CD14-positive monocyte (primary cell): Measurements from ENCODE around the gene FASTK. TPM values are rescaled to one million over a fixed set of nuclear protein-coding genes. Genes with fewer than 3 reads are reported as not detected.

Experiments
- DNase-seq, 3 donors: peaks; one replicate each; pipeline ENCODE4 v3.0.0-alpha.2; 2011 to 2022
- H2AFZ ChIP-seq: 2 replicates; pipeline ENCODE4 v1.6.0; 2012; ENCODE audit warnings: mild to moderate bottlenecking, low read depth, low read length, inconsistent platforms; ENCODE audit not compliant: insufficient read depth, poor library complexity, severe bottlenecking
- H3K27ac ChIP-seq, 2 donors: 1 replicate in 1 of 2; 2 replicates in 1 of 2; pipeline ENCODE4 v1.5.1; 2012 to 2013; ENCODE audit warnings: low read length in 2 of 2, control low read depth in 1 of 2, inconsistent platforms in 1 of 2, low read depth in 1 of 2, mild to moderate bottlenecking in 1 of 2
- H3K27me3 ChIP-seq, 2 donors: one replicate each; pipeline versions ENCODE4 v1.6.0 to v1.6.1; 2011 to 2013; ENCODE audit warnings: low read length in 2 of 2; ENCODE audit not compliant: control insufficient read depth in 2 of 2, insufficient read depth in 2 of 2
- H3K36me3 ChIP-seq, 2 donors: replicated peaks in 1 of 2; 1 replicate in 1 of 2; 2 replicates in 1 of 2; pipeline versions ENCODE4 v1.5.1 to v1.6.1; 2012 to 2013; ENCODE audit warnings: low read length in 2 of 2, control low read depth in 1 of 2, inconsistent platforms in 1 of 2, mild to moderate bottlenecking in 1 of 2; ENCODE audit not compliant: insufficient read depth in 2 of 2, control insufficient read depth in 1 of 2
- H3K4me1 ChIP-seq, 2 donors: 1 replicate in 1 of 2; 2 replicates in 1 of 2; pipeline versions ENCODE4 v1.5.1 to v1.6.1; 2012 to 2013; ENCODE audit warnings: low read length in 2 of 2, control low read depth in 1 of 2, inconsistent platforms in 1 of 2, mild to moderate bottlenecking in 1 of 2, moderate library complexity in 1 of 2; ENCODE audit not compliant: insufficient read depth in 2 of 2, control insufficient read depth in 1 of 2
- H3K4me2 ChIP-seq: replicated peaks from 2 replicates; pipeline ENCODE3; 2012; ENCODE audit warnings: low read length, moderate library complexity, mild to moderate bottlenecking; ENCODE audit not compliant: poor library complexity, severe bottlenecking; ENCODE audit errors: extremely low read depth
- H3K4me3 ChIP-seq, 3 experiments: fragments of 200-600 bp in 1 of 3; sonication (generic) in 1 of 3; replicated peaks in 1 of 3; 1 replicate in 2 of 3; 2 replicates in 1 of 3; pipeline ENCODE4 v1.5.1; 2011 to 2013; ENCODE audit warnings: low read length in 3 of 3, mild to moderate bottlenecking in 3 of 3, control low read depth in 2 of 3, low read depth in 2 of 3, inconsistent platforms in 1 of 3, moderate library complexity in 1 of 3
- H3K79me2 ChIP-seq: 2 replicates; pipeline ENCODE4 v1.6.0; 2012; ENCODE audit warnings: mild to moderate bottlenecking, control low read depth, inconsistent platforms, low read length, moderate library complexity; ENCODE audit not compliant: insufficient read depth
- H3K9ac ChIP-seq: 2 replicates; pipeline ENCODE4 v1.6.0; 2017; ENCODE audit warnings: low read length, mild to moderate bottlenecking; ENCODE audit not compliant: insufficient read depth, poor library complexity, severe bottlenecking
- H3K9me3 ChIP-seq, 2 donors: replicated peaks in 1 of 2; 1 replicate in 1 of 2; 2 replicates in 1 of 2; pipeline versions ENCODE4 v1.5.1 to v1.6.1; 2012 to 2013; ENCODE audit warnings: low read length in 2 of 2, control low read depth in 1 of 2; ENCODE audit not compliant: control insufficient read depth in 1 of 2, insufficient read depth in 1 of 2
- H4K20me1 ChIP-seq: 2 replicates; pipeline ENCODE4 v1.6.0; 2012; ENCODE audit warnings: mild to moderate bottlenecking, low read length, control low read depth, moderate library complexity; ENCODE audit not compliant: insufficient read depth
- H3K27ac Mint-ChIP-seq, 7 donors: one replicate each; pipeline ENCODE4 v1.8.0; 2020; ENCODE audit warnings: mild to moderate bottlenecking in 7 of 7, mixed read lengths in 7 of 7, moderate library complexity in 6 of 7, inconsistent platforms in 2 of 7
- H3K27me3 Mint-ChIP-seq, 3 donors: one replicate each; pipeline ENCODE4 v1.8.0; 2021 to 2022; ENCODE audit warnings: low read depth in 3 of 3, mild to moderate bottlenecking in 3 of 3, mixed read lengths in 3 of 3, moderate library complexity in 3 of 3, inconsistent platforms in 1 of 3
- H3K36me3 Mint-ChIP-seq, 2 donors: one replicate each; pipeline ENCODE4 v1.8.0; 2020; ENCODE audit warnings: mixed read lengths in 2 of 2, inconsistent platforms in 1 of 2, mild to moderate bottlenecking in 1 of 2
- H3K4me1 Mint-ChIP-seq: one replicate; pipeline ENCODE4 v1.8.0; 2020; ENCODE audit warnings: mild to moderate bottlenecking, mixed read lengths
- H3K4me3 Mint-ChIP-seq, 2 donors: one replicate each; pipeline ENCODE4 v1.8.0; 2020; ENCODE audit warnings: mild to moderate bottlenecking in 2 of 2, mixed read lengths in 2 of 2, moderate library complexity in 1 of 2
- H3K9me3 Mint-ChIP-seq, 7 donors: one replicate each; pipeline ENCODE4 v1.8.0; 2020 to 2022; ENCODE audit warnings: mixed read lengths in 7 of 7, mild to moderate bottlenecking in 6 of 7, moderate library complexity in 6 of 7, inconsistent platforms in 2 of 7
- CTCF ChIP-seq: fragments of 200-600 bp; IDR thresholded peaks from one replicate; pipeline ENCODE4 v1.8.0; 2022; ENCODE audit warnings: antibody characterized with exemption, mild to moderate bottlenecking
- WGBS: methylation state at CpG from one replicate; pipeline ENCODE4 v1.1.5; 2013; ENCODE audit warnings: missing lambda C conversion rate; ENCODE audit not compliant: insufficient coverage; 5-methylcytosine and 5-hydroxymethylcytosine counted together
- intact Hi-C, 2 donors: fragments of 100-400 bp; cut with micrococcal nuclease; formaldehyde crosslinking; loops; one replicate each; pipeline versions ENCODE4 v1.15.0 to v1.15.1; 2023
- polyA plus RNA-seq, 3 donors: library from polyadenylated mRNA; depleted of rRNA in 1 of 3; unstranded in 2 of 3; stranded (reverse) in 1 of 3; fragments of 300-500 nt in 2 of 3; fragments of >200 nt in 1 of 3; fragmentation: Illumina TruSeq in 2 of 3; gene quantifications; 1 replicate in 2 of 3; 2 replicates in 1 of 3; pipeline ENCODE4 v1.2.3, GENCODE V29; 2012 to 2021

Gene FASTK
- polyA plus RNA-seq, 3 donors, result 34.7 to 110 (median 38.6) TPM

GRCh38 chr7:151075978-151076426 lies 4.6 kb downstream of the FASTK start:
- Mint-ChIP-seq H3K9me3 (peaks cover 0 to 3% (median 0%) of the 10 kb centered on the region in 7 donors), H3K4me1 (peaks cover 13% of the 10 kb centered on the region), H3K36me3 (peaks cover 42 to 59% of the 10 kb centered on the region in 2 donors), H3K4me3 (no peak overlapping the region), H3K27me3 (peaks cover 0 to 1% (median 0%) of the 10 kb centered on the region in 3 donors), H3K27ac (peak overlapping the region in 1 of 7 donors; percentile 57)
- Histone ChIP-seq H3K79me2 (peaks cover 19% of the 10 kb centered on the region), H3K36me3 (peaks cover 52 to 65% of the 10 kb centered on the region in 2 donors), H4K20me1 (peaks cover 53% of the 10 kb centered on the region), H3K9ac (no peak overlapping the region), H3K4me2 (no peak overlapping the region), H2AFZ (no peak overlapping the region), H3K27me3 (no peaks in the 10 kb centered on the region), H3K27ac (no peak overlapping the region), H3K4me3 (no peak overlapping the region), H3K9me3 (no peaks in the 10 kb centered on the region), H3K4me1 (peaks cover 13 to 17% of the 10 kb centered on the region in 2 donors)
- intact Hi-C loops, result loop anchor here in 1 of 2 donors (5.0 kb wide), 1 partner anchor 36 kb away; no protein-coding TSS in a partner anchor
- 92% methylated on average over 12 of the region's 22 CpGs for WGBS
- TF ChIP-seq CTCF, result no peak
- no peak for DNase-seq

GRCh38 chr7:151075662-151075971 lies 5.0 kb downstream of the FASTK start:
- WGBS, result 92% methylated on average over 7 of the region's 7 CpGs
- Mint-ChIP-seq H3K27ac (no peak overlapping the region), H3K9me3 (peaks cover 0 to 3% (median 0%) of the 10 kb centered on the region in 7 donors), H3K4me3 (no peak overlapping the region), H3K36me3 (peaks cover 45 to 63% of the 10 kb centered on the region in 2 donors), H3K27me3 (peaks cover 0 to 1% (median 0%) of the 10 kb centered on the region in 3 donors), H3K4me1 (peaks cover 13% of the 10 kb centered on the region)
- Histone ChIP-seq H3K4me3 (no peak overlapping the region), H3K79me2 (peaks cover 19% of the 10 kb centered on the region), H3K4me1 (peaks cover 10 to 14% of the 10 kb centered on the region in 2 donors), H3K9ac (no peak overlapping the region), H3K27me3 (no peaks in the 10 kb centered on the region), H2AFZ (no peak overlapping the region), H3K4me2 (no peak overlapping the region), H4K20me1 (peaks cover 53% of the 10 kb centered on the region), H3K9me3 (no peaks in the 10 kb centered on the region), H3K36me3 (peaks cover 54 to 69% of the 10 kb centered on the region in 2 donors), H3K27ac (no peak overlapping the region)
- no peak for DNase-seq
- no peak for TF ChIP-seq CTCF
- intact Hi-C loops, result loop anchor here in 1 of 2 donors (5.0 kb wide), 1 partner anchor 37 kb away; no protein-coding TSS in a partner anchor
